Activated T-cell treated with anti-CD3 and anti-CD28 coated beads, Interleukin-2, amount 50 U/mL, for 24 hours (primary cell): Measurements from ENCODE around the gene CCL26.
"Not testable (repeated sequence)": the region's sequence is repeated elsewhere in the genome, so short reads cannot be mapped to it uniquely, and the experiment has no call there.

ENCODE experiments used
- DNase-seq: peaks from one replicate; pipeline ENCODE4 v3.0.0-alpha.2; 2020
- H3K27ac Mint-ChIP-seq: 2 replicates; pipeline ENCODE4 v1.8.0; 2020; ENCODE audit warnings: mild to moderate bottlenecking, mixed read lengths
- H3K27me3 Mint-ChIP-seq: 2 replicates; pipeline ENCODE4 v1.8.0; 2020; ENCODE audit warnings: mixed read lengths
- H3K36me3 Mint-ChIP-seq: 2 replicates; pipeline ENCODE4 v1.8.0; 2020; ENCODE audit warnings: low read depth, mixed read lengths
- H3K4me1 Mint-ChIP-seq: 2 replicates; pipeline ENCODE4 v1.8.0; 2020; ENCODE audit warnings: low read depth, mixed read lengths
- H3K4me3 Mint-ChIP-seq: 2 replicates; pipeline ENCODE4 v1.8.0; 2020; ENCODE audit warnings: mild to moderate bottlenecking, moderate library complexity, mixed read lengths
- H3K9me3 Mint-ChIP-seq: 2 replicates; pipeline ENCODE4 v1.8.0; 2020; ENCODE audit warnings: mixed read lengths

Gene CCL26

DNA sequence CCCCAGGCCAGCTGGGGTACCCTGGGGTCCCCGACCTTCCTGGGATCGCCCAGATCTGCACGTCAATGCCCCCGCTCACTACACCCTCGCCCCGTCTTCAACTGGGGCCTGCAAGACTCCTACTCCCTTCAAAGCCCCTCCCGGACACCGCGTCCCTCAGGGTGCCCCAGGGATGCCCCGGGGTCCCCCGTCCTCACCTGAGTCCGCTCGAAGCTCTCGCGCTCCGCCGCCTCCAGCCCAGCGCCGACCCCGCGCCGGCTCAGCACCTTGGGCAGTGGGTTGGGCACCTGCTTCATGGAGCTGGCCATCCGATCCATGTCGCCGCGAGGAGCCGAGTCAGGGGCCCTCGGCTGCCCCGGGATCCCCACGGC is 33.4 kb downstream of the CCL26 start, which contains the start of gene HIP1:
TSS of gene HIP1 (minus strand) at position 338 of the 371 bp plus-strand sequence. CDS start at position 317, 21 bp downstream.
- Mint-ChIP-seq H3K4me1 (peaks cover 22% of the 10 kb centered on the region), H3K4me3 (peak within 1 kb of the TSS; percentile 88), H3K27ac (peak within 1 kb of the TSS; percentile 93), H3K9me3 (no peaks in the 10 kb centered on the region), H3K36me3 (peaks cover 2% of the 10 kb centered on the region), H3K27me3 (peaks cover 4% of the 10 kb centered on the region)
- DNase-seq = no peak

DNA sequence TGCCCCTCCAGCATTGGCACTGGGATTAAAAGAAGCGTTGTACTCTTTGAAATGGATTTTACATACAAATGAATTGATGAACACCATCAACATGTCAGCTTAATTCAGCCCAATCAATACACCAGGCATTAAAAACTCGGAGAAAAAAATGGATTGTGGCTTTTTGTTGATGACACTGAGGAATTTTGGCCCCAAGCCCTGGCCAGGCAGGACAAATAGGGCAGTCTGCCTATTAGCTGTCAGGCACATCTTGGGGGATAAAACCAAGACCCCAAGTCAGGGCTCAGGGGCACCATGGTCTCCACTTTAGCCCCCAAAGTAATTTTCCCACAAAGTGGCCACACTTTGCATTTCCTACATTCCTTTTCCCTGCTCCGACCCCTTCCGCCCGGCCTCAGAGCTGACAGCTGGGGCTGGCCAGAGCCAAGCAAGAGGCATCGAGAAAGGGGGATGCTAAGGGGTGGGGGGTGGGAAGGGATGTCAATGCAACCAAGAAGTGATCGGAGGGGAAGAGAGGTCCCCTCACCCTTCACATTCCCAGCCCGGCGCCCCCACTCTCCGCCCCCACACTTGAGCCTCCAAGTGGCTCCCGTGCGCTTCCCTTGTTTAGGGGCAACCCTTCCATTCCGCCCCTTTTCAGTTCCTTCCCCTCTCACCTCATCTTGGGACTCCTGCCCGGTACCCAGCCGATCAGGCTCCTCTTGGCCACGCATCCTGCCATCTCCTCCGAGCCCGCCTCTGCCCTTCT is 34.0 kb downstream of the CCL26 start:
- H3K36me3 Mint-ChIP-seq = peaks cover 2% of the 10 kb centered on the region
- peaks cover 4% of the 10 kb centered on the region for H3K27me3 Mint-ChIP-seq
- peaks cover 22% of the 10 kb centered on the region for H3K4me1 Mint-ChIP-seq
- no peak for DNase-seq
- peak overlapping the region; percentile 74 for H3K27ac Mint-ChIP-seq
- H3K4me3 Mint-ChIP-seq = peak overlapping the region; percentile 85
- H3K9me3 Mint-ChIP-seq = no peaks in the 10 kb centered on the region

DNA sequence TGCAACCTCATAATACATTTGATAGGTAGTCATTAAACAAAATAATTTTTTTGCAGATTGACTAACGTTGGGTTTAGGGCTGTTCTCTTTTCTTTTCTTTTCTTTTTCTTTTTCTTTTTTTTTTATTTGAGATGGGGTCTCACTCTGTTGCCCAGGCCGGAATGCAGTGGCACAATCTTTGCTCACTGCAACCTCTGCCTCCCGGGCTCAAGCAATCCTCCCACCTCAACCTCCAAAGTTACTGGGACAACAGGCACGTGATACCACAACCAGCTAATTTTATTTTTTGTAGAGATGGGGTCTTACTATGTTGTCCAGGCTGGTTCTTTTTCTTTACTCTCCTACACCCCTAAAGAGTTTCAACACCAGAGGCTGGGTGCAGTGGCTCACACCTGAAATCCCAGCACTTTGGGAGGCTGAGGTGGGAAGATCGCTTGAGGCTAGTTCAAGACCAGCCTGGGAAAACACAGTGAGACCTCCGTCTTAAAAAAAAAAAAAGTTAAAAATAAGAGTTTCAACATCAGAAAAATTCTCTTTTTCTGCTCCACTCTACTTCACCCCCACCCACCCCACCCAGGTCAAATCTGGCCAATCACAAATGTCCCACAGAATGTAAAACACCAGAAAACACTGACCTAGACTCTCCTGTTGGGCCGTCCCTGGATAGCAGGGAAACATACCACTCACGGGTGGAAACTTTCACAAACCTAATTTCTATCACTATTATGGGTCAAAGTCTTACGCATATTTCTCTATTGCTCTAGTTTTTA is 36.2 kb downstream of the CCL26 start:
- no peak for DNase-seq
- Mint-ChIP-seq H3K9me3 (no peaks in the 10 kb centered on the region), H3K4me3 (no peak overlapping the region), H3K27ac (no peak overlapping the region), H3K36me3 (peaks cover 2% of the 10 kb centered on the region), H3K4me1 (peaks cover 18% of the 10 kb centered on the region), H3K27me3 (peaks cover under 1% of the 10 kb centered on the region)

DNA sequence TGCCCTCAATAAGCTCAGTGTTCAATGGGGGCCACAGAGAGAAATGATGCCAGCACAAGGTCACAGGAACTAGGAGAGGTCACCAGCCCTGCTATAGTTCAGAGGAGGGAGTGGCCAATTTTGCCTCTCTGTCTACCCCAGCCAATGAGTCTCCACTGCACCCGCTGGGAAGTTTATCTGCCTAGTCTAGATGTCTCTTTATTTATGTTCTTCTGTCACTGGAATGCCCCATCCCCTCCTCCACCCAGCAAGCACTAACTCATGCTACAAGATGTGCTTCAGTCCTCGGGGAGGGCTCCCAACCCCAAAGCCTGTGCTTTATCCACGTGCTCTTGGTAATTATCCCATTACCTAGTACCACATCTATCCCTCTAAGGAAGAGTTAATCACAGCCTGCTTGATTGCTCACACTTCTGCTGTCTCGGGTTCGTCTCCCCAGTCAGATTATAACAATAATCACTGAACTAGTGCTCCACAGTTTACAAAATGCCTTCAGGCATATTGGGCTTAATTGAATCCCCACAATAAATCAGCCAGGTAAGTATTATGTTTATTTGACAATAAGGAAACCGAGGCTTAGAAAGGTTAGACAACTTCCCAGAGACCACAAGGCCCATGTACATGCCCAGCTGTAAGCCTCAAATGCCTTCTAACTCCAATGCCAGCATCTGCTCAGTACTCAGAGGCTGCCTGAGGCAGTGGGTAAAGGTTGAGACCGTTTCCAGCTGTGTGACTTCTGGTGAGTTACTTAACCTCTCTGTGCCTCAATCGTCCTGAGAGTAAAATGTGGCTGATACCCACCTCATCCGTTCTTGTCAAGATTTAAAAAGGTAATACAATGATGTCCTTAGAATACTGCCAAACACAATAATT is 37.2 kb downstream of the CCL26 start:
- H3K4me1 Mint-ChIP-seq = peaks cover 17% of the 10 kb centered on the region
- no peak for DNase-seq
- H3K27ac Mint-ChIP-seq = no peak overlapping the region
- peaks cover 2% of the 10 kb centered on the region for H3K36me3 Mint-ChIP-seq
- H3K4me3 Mint-ChIP-seq = no peak overlapping the region
- H3K9me3 Mint-ChIP-seq = no peaks in the 10 kb centered on the region
- H3K27me3 Mint-ChIP-seq = no peaks in the 10 kb centered on the region

DNA sequence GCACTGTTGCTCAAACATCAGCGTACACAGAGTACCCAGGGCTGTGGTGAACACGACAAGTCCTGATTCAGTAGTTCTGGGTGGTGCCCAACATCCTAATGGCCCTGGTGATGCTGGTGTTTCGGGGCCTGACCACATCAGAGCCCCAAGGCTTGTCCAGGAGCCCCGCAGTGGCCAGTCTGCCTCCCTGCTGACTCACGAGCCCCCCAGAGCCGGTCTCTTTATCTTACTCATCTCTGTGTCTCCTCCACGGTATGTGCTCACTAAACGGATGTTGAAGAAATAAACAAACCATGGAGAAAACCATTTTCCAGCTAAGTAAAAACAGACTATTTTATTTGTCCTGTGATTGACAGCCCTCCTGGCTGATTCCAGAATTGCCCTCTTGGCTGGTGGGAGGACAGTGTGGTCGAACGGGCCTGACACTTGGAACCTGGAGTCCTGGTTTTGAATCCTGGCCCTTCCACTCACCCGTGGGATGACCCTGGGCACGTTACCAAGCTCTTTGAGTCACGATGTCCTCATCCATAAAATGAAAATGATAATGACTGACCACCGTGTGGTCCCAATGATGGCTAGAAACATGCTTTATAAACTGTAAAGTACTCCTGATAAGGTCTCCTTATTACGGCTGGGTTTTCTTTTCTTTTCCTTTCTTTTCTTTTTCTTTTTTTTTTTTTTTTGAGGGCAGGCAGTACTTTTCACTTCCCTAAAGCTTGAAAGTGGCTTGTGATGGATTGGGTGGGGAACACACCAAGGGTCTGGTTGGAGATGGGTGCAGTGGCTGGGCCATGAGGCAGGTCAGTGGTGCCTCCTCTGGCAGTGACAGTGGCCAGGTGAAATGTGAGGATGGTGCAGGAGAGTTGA is 39.0 kb downstream of the CCL26 start:
- DNase-seq = no peak
- Mint-ChIP-seq H3K27ac (no peak overlapping the region), H3K36me3 (no peaks in the 10 kb centered on the region), H3K4me3 (no peak overlapping the region), H3K9me3 (no peaks in the 10 kb centered on the region), H3K4me1 (peaks cover 19% of the 10 kb centered on the region), H3K27me3 (no peaks in the 10 kb centered on the region)

DNA sequence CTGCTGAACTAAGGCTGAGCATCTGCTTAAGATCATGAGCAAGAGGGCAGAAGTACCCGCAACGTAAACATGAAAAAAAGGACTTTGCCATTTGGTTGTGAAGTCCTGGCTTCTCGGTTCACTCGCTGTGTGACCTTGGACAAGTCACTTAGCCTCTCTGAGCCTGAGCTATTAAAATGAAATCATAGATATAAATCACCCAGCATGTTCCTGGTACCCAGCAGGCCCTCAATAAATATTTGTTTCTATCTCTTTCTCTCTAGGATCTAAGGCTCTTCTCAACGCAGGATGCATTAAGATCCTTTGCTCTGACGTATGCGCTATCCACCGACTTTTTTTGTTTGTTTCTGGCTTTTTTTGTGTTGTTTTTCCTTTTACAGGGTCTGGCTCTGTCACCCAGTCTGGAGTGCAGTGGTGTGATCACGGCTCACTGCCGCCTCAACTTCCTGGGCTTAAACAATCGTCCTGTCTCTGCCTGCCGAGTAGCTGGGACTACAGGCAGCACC is 39.9 kb downstream of the CCL26 start:
- Mint-ChIP-seq H3K4me3 (no peak overlapping the region), H3K27me3 (no peaks in the 10 kb centered on the region), H3K4me1 (peaks cover 18% of the 10 kb centered on the region), H3K36me3 (no peaks in the 10 kb centered on the region), H3K9me3 (no peaks in the 10 kb centered on the region), H3K27ac (no peak overlapping the region)
- DNase-seq = no peak

DNA sequence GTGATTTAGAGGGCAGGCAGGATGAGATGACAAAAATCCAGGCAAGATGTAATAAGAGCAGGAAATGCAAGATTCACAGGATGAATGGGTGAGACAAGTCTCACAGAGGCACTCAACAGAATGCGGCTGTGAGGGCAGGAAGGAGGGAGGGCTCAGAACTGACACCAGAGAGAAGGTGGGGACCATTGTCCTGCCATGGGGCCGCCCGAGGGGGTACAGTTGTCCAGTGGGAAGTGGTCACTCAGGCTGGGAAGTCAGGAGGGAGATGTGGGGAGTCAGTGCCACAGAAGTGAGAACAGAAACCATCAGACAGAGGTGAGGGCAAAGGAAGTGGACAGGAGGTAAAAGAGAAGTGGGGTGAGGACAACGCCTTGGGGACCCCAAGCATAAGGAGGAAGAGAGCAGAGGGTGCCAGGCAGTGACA is 42.1 kb downstream of the CCL26 start:
- DNase-seq = no peak
- Mint-ChIP-seq H3K4me1 (peaks cover 18% of the 10 kb centered on the region), H3K4me3 (no peak overlapping the region)

DNA sequence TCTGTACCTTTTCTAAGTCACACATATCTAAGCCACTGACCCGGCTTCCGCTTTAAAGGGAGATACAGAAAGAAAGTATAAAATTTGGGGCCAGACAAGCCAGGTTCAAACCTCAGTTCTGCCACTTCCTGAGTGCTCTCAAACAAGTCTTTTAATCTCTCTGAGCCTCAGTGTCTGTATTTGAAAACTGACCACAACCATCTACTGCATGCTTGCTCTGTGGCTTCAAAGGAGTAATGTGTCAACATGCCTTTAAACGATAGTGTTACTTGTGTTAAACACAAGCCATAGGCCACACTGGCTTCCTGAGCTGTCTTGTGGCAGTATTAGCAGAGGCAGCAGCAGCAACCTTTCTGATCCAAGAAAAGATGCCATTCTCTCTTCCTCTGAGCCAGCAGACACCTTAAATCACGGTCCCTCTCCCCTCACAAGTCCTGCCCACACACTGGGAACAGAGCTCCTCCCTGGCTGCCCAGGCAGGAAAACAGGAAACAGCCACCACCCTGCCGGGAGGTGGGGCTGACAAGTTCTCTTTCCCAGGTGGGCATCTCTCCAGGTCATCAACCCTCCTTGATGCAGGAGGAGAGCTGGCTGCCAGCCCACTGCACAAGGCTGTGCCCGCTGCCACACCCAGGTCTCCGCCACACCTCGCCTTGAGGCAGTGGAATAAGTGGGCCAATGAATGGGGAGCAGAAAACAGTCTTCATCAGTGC is 44.0 kb downstream of the CCL26 start:
- Mint-ChIP-seq H3K9me3 (no peaks in the 10 kb centered on the region), H3K4me1 (peaks cover 18% of the 10 kb centered on the region)
- no peak for DNase-seq

More for the DNA sequence above, 42.1 kb downstream of the CCL26 start:
- H3K27me3 Mint-ChIP-seq = no peaks in the 10 kb centered on the region
- no peak overlapping the region for H3K27ac Mint-ChIP-seq
- no peaks in the 10 kb centered on the region for H3K9me3 Mint-ChIP-seq
- H3K36me3 Mint-ChIP-seq = no peaks in the 10 kb centered on the region

DNA sequence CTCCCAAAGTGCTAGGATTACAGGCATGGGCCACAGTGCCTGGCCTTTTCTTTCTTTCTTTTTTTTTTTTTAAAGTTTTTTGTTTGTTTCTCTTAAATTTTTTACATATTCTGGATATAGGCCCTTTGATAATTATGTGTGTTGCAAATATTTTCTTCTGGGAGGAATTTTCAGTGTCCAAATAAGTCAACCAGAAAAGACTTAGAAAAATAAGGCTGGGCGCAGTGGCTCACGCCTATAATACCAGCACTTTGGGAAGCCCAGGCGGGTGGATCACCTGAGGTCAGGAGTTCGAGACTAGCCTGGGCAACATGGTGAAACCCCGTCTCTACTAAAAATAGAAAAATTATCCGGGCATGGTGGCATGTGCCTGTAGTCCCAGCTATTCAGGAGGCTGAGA is 44.7 kb downstream of the CCL26 start:
- not testable (repeated sequence) for H3K36me3 Mint-ChIP-seq, H3K27ac Mint-ChIP-seq, DNase-seq, H3K9me3 Mint-ChIP-seq, H3K4me3 Mint-ChIP-seq, H3K27me3 Mint-ChIP-seq
- H3K4me1 Mint-ChIP-seq = peaks cover 18% of the 10 kb centered on the region

More for the DNA sequence above, 44.0 kb downstream of the CCL26 start:
- Mint-ChIP-seq H3K27me3 (no peaks in the 10 kb centered on the region), H3K27ac (peak overlapping the region; percentile 57), H3K36me3 (no peaks in the 10 kb centered on the region), H3K4me3 (no peak overlapping the region)

DNA sequence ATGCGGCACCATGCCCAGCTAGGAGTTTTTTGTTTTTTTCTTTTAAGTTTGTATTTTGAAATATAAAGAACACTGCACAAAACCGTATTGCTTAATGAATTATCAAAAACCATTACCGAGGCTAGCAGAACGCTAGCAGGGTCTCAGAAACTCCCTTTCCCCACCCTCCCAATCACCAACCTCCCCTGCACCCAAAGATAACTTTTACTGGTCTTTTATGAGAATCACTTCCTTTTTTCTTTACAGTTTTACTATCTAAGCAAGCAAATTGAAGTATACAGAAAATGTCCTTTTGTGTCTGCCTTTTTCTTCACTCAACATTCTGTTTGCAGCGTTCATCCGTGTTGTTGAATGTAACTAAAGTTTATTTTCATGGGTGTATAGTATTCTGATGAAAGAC is 46.7 kb downstream of the CCL26 start:
- Mint-ChIP-seq H3K4me3 (no peak overlapping the region), H3K36me3 (no peaks in the 10 kb centered on the region), H3K27me3 (no peaks in the 10 kb centered on the region), H3K4me1 (peaks cover 18% of the 10 kb centered on the region), H3K27ac (no peak overlapping the region), H3K9me3 (no peaks in the 10 kb centered on the region)
- DNase-seq = no peak

DNA sequence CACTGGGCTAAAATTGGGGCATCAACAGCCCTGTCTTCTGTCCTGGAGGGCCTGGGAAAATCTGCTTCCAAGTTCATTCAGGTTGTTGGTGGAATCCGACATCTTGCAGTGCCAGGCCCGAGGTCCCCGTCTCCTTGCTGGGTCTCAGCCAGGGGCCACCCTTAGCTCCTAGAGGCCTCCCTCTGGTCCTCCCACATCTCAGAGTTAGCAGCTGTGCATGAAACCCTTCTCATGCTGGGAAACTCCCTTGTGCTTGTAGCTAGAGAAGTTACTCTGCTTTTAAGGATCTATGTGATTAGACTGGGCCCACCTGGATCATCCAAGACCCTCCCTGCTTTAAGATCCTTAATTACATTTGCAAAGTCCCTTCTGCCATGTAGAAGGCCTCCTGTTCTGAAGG is 48.6 kb downstream of the CCL26 start:
- Mint-ChIP-seq H3K4me1 (peaks cover 8% of the 10 kb centered on the region), H3K4me3 (no peak overlapping the region), H3K9me3 (no peaks in the 10 kb centered on the region), H3K27me3 (no peaks in the 10 kb centered on the region), H3K36me3 (no peaks in the 10 kb centered on the region), H3K27ac (no peak overlapping the region)
- no peak for DNase-seq

DNA sequence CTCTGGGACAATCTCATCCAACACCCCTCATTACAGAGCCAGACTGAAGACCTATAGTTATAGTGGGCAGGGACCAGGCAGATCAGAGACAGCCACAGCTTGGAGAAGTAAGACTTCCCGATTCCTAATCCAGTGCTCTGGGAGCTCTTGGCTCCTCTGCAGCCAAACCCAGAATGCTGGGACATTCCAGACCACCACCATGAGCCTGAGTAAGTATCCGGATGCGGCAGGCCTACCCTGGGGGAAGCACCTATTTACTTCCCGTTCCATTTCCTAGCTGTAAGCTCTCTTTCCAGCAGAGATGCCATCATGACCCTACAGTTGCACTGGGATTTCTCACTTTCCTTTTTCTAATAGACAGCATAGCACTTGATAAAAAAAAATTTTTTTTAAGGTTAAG is 49.6 kb downstream of the CCL26 start:
- no peaks in the 10 kb centered on the region for H3K36me3 Mint-ChIP-seq
- no peaks in the 10 kb centered on the region for H3K4me1 Mint-ChIP-seq
- H3K4me3 Mint-ChIP-seq = no peak overlapping the region
- no peaks in the 10 kb centered on the region for H3K9me3 Mint-ChIP-seq
- DNase-seq = no peak
- no peaks in the 10 kb centered on the region for H3K27me3 Mint-ChIP-seq
- H3K27ac Mint-ChIP-seq = no peak overlapping the region

DNA sequence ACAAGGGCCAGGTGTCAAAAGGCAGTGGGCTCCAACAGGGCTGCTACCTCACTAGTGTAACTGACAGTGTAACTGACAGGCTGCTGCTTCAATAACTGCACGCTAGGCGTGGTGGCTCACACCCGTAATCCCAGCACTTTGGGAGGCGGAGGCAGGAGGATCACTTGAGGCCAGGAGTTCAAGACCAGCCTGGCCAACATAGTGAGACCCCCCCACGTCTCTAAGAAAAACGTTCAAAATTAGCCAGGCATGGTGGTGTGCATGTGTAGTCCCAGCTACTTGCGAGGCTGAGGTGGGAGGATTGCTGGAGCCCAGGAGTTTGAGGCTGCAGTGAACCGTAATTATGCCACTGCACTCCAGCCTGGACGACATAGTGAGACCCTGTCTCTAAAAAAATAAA is 50.1 kb downstream of the CCL26 start:
- not testable (repeated sequence) for H3K36me3 Mint-ChIP-seq, H3K27ac Mint-ChIP-seq, H3K4me3 Mint-ChIP-seq, H3K4me1 Mint-ChIP-seq, H3K27me3 Mint-ChIP-seq, H3K9me3 Mint-ChIP-seq, DNase-seq
